ENCODE results near the gene CALCOCO2. TPM values are rescaled to one million over a fixed set of nuclear protein-coding genes. Genes with fewer than 3 reads are reported as not detected.
A peak's percentile ranks its signal among the peaks of the same experiment; 100 is the strongest.
"Not testable (repeated sequence)": the region's sequence is repeated elsewhere in the genome, so short reads cannot be mapped to it uniquely, and the experiment has no call there.

Gene CALCOCO2, protein sequence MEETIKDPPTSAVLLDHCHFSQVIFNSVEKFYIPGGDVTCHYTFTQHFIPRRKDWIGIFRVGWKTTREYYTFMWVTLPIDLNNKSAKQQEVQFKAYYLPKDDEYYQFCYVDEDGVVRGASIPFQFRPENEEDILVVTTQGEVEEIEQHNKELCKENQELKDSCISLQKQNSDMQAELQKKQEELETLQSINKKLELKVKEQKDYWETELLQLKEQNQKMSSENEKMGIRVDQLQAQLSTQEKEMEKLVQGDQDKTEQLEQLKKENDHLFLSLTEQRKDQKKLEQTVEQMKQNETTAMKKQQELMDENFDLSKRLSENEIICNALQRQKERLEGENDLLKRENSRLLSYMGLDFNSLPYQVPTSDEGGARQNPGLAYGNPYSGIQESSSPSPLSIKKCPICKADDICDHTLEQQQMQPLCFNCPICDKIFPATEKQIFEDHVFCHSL
- total RNA-seq: 63.4 TPM

DNA sequence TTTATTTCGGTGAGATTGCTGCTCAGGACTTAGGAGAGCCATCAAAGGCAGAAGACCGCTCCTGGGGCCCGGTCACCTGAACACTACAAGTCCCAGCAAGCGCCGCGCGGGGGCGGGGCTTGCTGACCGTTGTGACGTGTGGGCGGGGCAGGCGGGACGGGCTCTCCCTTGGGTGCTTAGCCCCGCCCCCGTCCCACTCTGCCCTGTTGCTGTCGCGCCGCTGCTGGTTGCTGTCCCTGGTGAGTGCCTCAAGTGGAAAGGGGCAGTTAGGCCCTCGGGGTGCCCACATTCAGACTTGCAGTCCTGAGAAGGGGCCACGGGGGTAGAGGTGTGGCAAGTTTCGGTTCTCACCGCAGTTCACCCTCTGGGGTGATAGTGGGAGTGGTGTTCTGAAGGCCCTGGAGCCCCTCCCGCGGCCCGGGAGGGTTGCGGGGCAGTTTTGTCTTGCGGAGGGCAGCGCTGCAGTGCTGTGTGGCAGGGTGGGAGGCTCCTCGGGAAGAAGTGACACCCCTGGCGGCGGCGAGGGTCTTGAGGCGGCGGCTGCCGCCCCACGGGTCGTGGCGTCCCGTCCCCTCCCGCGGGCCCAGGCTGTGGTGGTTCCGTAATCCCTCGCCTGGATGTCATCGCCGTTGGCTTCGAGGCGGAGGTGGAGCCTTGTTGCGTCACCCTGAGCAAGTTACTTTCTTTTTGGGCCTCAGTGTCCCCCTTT lies at the start of gene CALCOCO2:
TSS of gene CALCOCO2 (plus strand) at position 196 of the 709 bp plus-strand sequence. CDS start 10,673 bp downstream, outside the sequence.
- peak; percentile 96 for DNase-seq

DNA sequence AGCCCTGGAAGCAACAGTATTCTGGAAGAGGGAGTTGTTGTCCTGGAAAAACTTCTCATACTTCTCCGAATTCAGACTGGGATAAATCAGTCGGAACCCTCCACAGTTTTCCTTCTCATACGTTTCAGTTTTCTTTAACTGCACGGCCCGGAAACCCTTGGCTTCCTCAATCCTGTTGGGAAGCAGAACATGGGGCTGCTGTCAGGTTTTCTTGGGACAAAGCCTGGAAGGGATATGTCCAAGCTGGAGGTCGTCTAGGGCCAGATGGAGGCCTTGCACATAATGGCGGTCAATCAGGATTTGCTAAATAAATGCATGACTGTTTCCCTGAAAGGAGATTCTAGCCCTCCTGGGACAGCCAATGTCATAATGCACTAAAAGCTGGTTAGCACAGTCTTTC lies 43.0 kb upstream of the CALCOCO2 start:
- DNase-seq: no peak

DNA sequence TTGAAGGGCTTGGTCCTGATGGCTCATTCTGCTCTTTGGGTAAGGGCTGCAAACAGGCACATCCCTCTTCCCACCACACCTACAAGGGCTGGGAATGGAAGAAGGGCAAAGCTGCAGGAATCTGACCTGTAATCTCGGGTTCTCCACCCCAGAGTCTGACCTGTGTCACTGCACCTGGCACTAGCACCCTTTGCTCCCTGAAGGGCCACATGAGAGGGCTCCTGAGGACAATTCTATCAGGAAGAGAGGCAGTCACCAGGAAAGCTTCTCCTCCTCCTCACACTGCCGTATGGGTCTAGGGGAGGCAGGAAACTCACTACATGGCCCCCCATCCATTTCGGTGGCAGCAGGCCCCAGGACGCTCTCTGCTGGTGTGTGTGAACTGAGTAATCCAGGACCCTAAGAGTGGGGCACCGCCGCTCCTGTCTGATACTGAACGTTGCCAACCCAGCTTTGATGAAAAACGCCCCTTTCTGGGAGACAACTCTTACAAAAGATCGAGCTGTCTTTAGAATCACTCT lies 40.2 kb upstream of the CALCOCO2 start:
- no peak for DNase-seq

DNA sequence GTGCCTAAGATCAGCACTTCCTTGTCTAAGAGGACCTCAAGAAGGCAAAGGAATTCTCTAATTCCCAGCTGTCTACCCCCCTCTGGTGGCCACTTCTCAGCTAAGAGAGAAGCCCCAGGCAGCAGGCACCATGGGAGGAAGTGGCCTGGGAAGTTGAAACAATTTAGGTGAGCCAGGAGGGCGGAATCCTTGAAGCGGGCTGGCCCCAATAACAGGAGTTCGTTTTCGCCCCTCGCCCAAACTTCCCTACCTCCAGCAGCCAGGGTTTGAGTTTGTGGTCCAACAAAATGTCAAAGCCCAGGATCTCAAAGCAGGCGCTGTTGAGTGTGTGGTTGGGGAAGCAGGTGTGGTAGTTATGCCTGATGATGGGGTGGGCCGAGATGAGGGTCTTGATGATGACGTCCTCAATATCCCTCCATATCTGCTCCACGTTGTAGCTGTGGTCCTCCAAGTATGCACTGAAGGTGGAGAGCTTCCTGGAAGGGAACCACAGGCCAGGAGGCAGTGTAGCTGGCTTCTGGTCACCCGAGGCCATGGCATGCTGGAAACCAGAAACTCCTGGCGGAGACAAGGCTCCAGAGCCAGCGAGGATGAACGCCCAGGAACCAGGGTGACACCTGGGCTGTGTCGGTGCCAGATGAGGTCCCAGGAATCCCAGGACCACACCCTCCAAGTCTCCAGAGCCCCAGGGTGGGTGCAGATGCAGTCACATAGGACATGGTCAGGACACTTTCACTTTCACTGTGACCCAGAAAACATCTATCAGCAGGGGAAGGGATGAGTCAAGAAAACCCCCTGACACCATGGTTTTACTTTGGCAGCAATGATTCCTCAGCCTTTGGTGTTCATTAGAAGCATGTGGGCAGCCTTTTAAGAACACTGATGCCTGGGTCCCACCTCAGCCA lies 39.5 kb upstream of the CALCOCO2 start:
- DNase-seq: peak; percentile 81

DNA sequence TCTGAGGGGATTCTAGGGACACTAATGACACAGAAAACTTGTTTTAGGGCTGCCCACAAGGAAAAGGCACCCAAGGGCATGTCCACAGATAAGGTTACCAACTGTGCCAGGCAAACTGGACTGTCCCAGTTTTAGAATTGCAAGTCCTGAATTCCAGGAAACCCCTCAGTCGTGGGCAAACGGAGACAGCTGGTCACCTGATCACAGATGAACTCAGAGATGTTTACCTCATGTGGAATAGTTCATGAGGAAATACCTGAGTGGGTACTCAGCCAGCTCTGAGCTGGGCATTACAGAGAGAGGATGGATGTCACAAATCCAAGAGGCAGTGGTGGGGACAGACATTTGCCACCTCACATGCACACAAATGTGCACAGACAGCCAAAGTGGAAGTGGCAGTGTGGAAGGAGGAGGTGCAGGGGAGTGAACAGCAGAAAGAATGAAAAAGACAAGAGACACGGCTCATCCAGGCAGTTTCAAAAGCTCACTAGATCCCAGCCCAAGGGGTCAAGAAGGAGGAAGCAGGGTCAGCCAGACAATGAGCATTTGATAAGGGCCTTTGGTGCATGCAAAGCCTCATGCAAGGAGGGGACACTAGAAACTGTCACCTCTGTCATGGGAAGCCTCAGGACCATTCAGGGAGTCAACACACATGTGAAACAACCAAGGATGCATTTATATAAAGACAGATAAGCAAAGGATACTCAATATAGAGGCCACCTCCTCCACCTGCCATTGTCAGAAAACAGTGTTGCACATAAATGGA lies 38.6 kb upstream of the CALCOCO2 start:
- no peak for DNase-seq

DNA sequence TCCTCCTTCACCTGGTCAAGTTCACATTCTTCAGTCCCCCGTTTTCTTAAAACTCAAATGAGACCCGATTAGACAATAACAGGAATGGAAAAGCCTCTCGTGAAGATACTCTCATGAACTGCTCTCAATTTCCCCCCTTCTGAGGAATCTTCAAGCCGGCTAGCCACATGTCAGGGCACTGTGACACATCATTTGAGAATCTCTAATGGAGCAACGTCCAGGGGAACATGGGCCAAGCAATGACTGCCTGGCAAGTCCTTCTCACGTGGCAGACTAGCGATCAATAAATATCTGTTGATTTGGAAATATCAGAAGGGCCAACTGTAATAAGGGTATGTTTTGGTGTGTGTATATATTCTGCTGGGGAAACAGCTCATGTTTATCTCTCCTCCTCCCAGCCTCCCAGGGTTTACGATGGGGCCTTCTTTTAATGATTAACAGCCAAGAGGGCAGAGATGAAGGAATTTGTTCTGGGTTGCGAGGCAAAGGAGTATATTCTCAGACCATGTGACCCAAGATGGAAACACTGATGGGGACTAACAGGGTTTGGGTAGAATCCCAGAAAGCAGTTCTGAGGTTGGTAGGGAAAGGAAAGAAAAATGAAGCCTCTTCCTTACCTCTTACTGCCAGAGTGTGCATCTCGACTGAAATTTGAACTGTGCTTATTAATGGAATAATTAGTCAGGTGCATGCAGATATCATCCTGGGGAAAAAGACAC lies 35.2 kb upstream of the CALCOCO2 start:
- DNase-seq: no peak

DNA sequence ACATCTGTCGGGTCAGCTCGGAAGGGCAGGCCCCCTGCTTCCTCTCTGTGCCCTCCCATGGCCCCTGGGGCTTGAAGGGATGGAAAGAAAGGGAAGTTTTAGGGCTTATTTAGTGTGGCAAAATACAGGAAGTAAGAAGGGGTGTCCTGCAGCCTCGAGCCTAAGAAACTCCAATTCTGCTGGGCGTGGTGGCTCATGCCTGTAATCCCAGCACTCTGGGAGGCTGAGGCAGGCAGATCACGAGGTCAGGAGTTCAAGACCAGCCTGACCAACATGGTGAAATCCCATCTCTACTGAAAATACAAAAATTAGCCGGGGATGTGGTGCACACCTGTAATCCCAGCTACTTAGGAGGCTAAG lies 34.7 kb upstream of the CALCOCO2 start:
- DNase-seq: not testable (repeated sequence)

DNA sequence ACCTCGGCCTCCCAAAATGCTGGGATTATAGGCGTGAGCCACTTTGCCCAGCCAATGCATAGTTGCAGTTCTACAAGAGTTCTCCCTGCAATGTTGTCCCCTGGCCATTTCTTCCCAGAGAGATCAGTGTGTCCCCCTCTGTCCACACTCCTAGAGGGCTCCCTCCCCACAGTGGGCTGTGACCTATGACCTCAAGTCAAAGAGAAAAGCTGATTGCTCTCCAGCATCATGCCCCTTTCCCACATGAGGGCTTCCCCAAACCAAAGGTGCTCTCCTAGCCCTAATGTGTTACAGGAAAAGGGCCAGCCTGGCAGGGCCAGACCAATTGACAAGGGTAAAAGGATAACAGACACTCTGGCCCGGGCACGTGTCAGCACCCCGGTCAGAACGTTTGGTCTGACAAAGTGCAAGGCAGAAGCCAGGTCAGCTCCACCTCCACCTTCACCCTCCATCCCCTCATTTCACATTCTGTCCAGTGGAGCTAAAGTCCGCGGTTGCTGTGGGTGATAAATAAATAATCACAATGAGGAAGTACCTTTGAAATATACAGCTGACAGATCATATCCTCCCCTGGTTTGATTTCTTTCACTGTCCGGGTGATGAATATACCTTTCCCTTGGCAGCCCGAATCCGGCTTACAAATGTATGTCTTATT lies 31.6 kb upstream of the CALCOCO2 start:
- DNase-seq: no peak

DNA sequence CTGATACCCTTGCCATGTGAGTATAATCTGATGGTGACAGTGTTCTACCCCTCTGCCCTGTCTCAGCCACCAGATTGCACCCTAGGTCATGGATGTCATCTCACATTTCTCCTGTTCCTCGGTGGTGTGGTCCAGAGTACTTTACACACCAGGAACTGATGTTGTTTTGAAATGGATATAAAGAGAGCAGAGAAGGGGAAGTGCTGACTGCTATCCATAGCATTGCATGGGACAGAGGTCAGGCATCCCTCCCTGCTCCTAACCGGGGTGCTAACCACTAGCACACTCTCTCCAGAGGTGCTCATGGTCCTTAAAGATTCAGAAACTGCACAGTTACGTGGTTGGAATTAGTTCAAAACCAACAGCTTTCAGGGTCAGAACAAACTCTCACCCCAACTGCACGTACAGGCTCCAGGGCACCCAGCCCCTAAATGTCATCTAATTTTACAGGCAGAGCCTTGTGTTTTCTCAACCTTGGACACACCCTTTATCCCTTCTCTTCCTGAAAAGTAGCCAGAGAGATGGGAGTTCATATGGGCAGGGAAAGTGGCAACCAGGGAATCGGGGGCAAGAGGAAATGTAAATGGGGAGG lies 30.1 kb upstream of the CALCOCO2 start:
- DNase-seq: no peak

DNA sequence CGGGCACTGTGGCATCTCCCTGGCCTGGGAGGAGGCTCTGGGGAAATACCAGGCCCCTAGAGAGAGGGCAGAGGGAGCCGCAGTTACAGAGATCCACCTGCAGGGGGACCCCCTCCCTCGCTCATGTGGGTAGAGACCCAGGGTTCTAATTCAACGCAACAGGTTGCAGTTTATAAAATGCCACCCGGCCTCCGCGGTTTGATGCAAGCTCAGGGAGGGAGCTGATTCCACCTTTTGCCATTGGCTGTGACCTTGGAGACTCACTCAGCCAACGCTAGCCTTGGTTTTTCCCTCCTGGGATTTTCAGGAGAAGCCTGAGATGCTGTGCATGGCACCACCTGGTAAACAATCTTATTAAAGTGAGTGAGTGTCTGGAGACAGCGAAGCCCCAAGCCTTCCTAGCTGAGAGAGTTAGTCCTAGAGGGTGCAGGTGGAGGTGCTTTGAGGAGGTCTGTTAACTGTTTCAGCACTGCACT lies 25.9 kb upstream of the CALCOCO2 start:
- DNase-seq: peak; percentile 43

DNA sequence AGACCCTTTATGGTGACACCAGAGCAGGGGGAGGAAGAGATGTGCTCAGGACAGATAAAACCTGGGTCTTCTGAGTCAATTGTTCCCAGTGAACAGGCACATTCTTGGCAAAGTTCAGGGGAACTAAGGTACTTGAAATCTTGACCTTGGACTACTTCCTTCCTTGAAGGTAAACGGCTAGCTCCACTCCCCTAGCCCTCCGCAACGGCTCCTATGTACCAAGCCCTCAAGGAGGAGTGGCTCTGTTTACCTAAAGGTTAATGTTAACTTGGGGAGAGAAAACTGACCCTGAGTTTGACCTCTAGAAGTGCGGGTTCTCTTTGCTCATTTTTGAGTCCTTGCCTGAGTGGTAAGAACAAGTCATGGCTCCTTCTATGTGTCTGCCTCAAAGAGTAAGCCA lies 21.7 kb upstream of the CALCOCO2 start:
- DNase-seq: no peak

DNA sequence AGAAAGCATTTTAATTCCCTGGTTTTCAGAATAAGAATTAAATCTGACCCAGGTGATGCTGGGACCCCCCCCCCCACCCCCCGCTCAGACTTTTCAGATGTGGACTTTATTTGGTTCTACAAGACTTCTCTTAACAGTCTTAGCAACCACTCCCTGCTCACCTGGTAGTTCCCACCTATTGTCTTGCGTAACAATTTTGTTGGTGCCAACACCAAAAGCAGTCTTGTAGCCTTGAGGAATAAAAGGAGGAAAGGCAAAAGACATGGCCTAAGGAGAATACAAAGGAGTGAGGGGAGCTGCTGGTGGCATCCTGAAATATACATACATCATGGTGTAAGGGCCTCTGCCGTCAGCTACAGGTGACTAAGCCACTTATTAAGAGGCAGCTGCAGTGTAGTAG lies 18.8 kb upstream of the CALCOCO2 start:
- no peak for DNase-seq

DNA sequence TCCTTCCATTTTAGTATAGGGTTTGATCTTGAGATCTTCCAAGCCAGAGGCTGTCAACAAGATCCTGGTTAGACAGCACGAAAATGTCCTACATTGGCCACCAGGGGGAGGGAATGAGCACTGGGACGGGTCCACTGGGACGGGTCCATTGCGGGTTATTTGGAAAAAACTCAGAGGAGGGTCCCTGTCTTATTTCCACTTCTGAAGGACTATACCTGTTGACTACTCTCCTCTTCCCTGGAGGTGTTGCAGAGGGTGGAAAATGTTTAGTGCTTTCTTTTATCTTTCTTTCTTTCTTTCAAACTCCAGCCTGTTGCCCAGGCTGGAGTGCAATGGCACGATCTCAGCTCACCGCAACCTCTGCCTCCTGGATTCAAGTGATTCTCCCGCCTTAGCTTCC lies 16.3 kb upstream of the CALCOCO2 start:
- DNase-seq: peak; percentile 38

DNA sequence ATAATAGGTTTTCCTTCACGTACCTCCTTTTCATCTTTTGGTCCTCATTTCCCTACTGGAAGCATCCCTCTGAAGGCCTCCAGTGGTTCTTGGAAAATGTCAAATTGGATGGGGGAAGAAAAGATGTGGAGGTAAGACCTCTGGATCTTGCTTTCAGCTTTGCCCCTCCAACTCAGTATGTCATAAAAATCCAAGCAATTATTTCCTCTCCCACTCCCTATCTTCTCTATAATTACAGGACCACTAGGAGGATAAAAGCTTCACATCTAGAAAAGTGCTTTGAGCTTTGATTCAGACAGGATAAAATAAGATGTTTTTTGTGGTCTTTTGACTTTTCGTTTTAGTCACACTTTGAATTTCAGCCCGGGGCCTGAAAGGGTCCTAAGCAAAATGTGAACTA lies 15.5 kb upstream of the CALCOCO2 start:
- DNase-seq: no peak

DNA sequence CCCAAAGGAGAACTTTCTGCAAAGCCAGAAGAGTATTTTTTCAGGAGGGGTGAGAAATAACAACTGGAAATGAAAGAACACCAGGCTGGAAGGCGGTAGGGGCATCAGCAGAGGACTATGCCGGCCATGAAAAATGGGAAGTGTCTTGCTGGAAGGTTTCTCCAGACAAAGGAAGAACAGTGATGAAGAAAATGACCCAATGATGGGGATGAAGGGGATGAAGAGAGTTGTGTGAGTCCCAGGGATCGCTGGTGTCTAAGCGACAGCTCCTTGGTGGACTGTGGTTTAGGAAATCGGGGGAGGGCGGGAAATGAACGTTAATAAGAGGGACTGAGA lies 14.4 kb upstream of the CALCOCO2 start:
- DNase-seq: no peak

DNA sequence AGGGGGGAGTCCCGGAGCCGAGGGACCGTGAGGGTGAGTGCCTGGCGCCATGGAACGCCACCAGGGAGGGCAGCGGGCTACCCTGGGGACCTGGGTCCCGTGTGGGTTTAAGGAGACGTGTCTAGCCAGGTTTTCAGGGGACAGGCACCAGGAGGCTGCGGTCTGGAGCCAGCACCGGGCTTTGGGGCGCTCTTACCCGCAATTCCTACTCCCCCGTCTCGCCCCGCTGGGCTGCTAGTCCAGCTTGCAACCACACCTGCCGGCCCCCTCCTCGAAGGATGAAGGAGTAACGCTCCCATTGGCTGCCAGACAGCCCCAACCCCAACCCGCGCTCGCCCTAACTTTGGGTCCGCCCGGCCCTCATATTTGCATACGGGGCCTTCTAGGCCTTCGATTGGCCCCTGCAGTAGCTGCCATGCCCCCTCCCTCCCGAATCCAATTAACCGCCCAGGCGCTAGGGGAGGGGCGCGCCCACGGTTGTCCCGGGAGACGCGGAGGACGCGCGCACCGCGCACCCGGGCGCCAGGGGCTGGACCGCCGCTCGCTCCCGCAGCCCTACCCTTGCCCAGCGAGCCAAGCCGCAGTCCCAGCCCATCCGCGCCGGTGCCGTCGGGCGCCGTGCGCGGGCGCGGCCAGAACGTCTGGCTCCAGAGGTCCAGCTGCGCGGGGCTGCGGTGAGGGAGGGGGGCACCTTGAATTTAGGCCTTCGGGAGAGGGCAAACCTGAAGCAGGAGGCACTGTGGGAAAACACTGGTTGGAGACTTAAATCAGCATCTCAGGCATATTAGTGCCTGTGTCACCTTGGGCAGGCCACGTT lies 13.9 kb upstream of the CALCOCO2 start, which contains the start of gene TTLL6:
TSS of gene TTLL6 (minus strand) at position 456 of the 817 bp plus-strand sequence. CDS start at position 299, 157 bp downstream.
- peak; percentile 85 for DNase-seq

DNA sequence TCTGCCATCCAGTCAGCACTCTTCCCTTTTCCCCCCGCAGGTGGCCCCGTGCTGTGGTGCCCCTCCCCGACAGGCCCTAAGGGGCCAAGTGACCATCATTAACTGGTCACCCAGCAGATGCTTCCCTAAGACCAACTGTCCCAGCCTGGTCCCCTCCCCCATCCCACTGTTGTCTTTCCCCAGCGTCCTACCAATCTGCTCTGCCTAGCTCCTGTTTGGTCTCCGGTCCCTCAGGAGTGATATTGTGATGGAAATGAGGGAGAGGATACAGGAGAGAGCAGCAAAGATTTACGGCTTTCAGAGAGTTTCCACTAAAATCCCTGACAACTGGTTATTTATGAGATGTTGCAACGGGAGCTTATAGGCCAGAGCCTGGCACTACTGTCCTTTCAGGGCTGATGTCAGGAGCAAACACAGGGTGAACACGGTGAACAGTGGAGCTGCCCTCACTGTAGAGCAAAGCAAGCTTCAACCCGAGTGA lies 12.4 kb upstream of the CALCOCO2 start:
- no peak for DNase-seq

DNA sequence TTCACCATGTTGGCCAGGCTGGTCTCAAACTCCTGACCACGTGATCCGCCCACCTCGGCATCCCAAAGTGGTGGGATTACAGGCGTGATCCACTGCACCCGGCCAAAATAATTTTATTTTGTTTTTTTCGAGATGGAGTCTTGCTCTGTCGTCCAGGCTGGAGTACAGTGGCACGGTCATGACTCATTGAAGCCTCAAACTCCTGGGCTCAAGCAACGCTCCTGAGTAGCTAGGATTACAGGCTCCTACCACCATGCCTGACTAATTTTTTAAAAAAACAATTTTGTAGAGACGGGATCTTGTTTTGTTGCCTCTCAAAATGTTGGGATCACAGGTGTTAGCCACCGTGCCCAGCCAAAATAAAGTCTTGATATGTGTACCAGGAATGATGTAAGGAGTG lies 11.4 kb upstream of the CALCOCO2 start:
- DNase-seq: no peak

DNA sequence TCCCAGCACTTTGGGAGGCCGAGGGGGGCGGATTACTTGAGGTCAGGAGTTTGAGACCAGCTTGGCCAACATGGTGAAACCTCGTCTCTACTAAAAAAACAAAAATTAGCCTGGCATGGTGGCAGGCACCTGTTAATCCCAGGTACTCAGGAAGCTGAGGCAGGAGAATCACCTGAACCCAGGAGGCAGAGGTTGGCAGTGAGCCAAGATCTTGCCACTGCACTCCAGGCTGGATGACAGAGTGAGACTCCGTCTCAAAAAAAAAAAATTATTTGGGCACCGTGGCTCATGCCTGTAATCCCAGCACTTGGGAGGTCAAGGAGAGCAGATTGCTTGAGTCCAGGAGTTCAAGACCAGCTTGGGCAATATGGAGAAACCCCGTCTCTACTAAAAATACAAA lies 9.9 kb upstream of the CALCOCO2 start:
- not testable (repeated sequence) for DNase-seq
